Ovary (tissue), 9 donors: ENCODE results near the gene SNRPB. TPM values are rescaled to one million over a fixed set of nuclear protein-coding genes. Genes with fewer than 3 reads are reported as not detected.

ENCODE experiments used
- DNase-seq, 5 donors: peaks; one replicate each; pipeline ENCODE4 v3.0.0-alpha.2; 2019 to 2020
- H3K27ac ChIP-seq, 2 donors: fragments of 200-600 bp; one replicate each; pipeline versions ENCODE4 v1.5.1 to v1.8.0; 2019 to 2022
- H3K27me3 ChIP-seq: fragments of 200-600 bp; one replicate; pipeline ENCODE4 v1.8.0; 2022
- H3K36me3 ChIP-seq: fragments of 200-600 bp; sonication (generic); one replicate; pipeline ENCODE4 v1.5.1; 2019
- H3K4me1 ChIP-seq: one replicate; pipeline ENCODE4 v1.8.1; 2013; ENCODE audit warnings: mild to moderate bottlenecking, moderate library complexity; ENCODE audit not compliant: insufficient read depth
- H3K4me3 ChIP-seq: fragments of 200-600 bp; sonication (generic); one replicate; pipeline ENCODE4 v1.5.1; 2017
- H3K9me3 ChIP-seq, 2 donors: fragments of 200-600 bp in 1 of 2; sonication (generic) in 1 of 2; one replicate each; pipeline versions ENCODE4 v1.5.1 to v1.8.1; 2013 to 2019; ENCODE audit warnings: mild to moderate bottlenecking in 1 of 2, moderate library complexity in 1 of 2
- CTCF ChIP-seq, 3 donors: fragments of 450-650 bp in 2 of 3; fragments of 200-600 bp in 1 of 3; IDR thresholded peaks; one replicate each; pipeline versions ENCODE4 v1.5.1 to v1.8.0; 2016 to 2022; ENCODE audit warnings: antibody characterized with exemption in 3 of 3, mild to moderate bottlenecking in 1 of 3
- EP300 ChIP-seq: sonication (generic); formaldehyde crosslinking; IDR thresholded peaks from one replicate; pipeline ENCODE4 v1.6.1; 2017; ENCODE audit warnings: antibody characterized with exemption
- POLR2A ChIP-seq: fragments of 450-650 bp; IDR thresholded peaks from one replicate; pipeline ENCODE4 v1.6.1; 2017; ENCODE audit warnings: antibody characterized with exemption, mild to moderate bottlenecking, moderate library complexity
- WGBS, 3 donors: extraction: QIAGEN DNeasy Blood & Tissue Kit in 1 of 3; methylation state at CpG; one replicate each; pipeline versions ENCODE4 v1.1.5 to v1.1.7; 2013 to 2017; 5-methylcytosine and 5-hydroxymethylcytosine counted together
- intact Hi-C, 4 donors: fragments of 100-400 bp; cut with DNase I; formaldehyde crosslinking; loops; one replicate each; pipeline versions ENCODE4 v1.11.0 to v1.15.1; 2022 to 2023
- polyA plus RNA-seq, 2 donors: library from polyadenylated mRNA; stranded (reverse); fragments of 200-250 nt in 1 of 2; fragments of 350-450 nt in 1 of 2; fragmentation: Illumina TruSeq in 1 of 2; extraction: RNeasy Lipid Tissue Mini Kit (QIAGEN cat#74804) in 1 of 2; gene quantifications; one replicate each; pipeline ENCODE4 v1.2.3, GENCODE V29; 2013 to 2014
- total RNA-seq, 7 donors: library from RNA; depleted of rRNA in 2 of 7; stranded (reverse); fragments of >200 nt in 2 of 7; fragmentation: NEBNext Ultra II Directional in 3 of 7; extraction: Animal tissue kit (Norgen Biotek cat#: 25700) in 3 of 7; gene quantifications; one replicate each; pipeline versions ENCODE4 v1.1.0 to v1.2.4, GENCODE V29; 2016 to 2023
- donor health status: DM: no; HTN: no; CAD: no; lungs with moderate emphysema.
- donor health status: DM: no; HTN: no; CAD: no.
- donor health status: Bipolar disorder and iron deficiency.
- donor health status: DM: yes; HTN: yes; CAD: no.
- donor health status: DM: no; HTN: no; CAD: no.
- donor health status: DM: yes; HTN: yes; CAD: no.

SNRPB gene
- total and polyA plus RNA-seq, 9 donors: 41.6 to 170 (median 117) TPM

GRCh38 chr20:2449386-2449785, 21.2 kb downstream of the SNRPB start:
- DNase-seq: no peak
- Histone ChIP-seq H3K27ac (no peak overlapping the region), H3K27me3 (no peaks in the 10 kb centered on the region), H3K4me3 (no peak overlapping the region), H3K4me1 (no peaks in the 10 kb centered on the region), H3K36me3 (no peaks in the 10 kb centered on the region), H3K9me3 (no peaks in the 10 kb centered on the region)
- intact Hi-C loops: loop anchor here in 1 of 4 donors (5.0 kb wide), 1 partner anchor 517 kb away; no protein-coding TSS in a partner anchor
- WGBS, 3 donors: 92 to 97% (median 96%) methylated on average over 1 of the region's 1 CpG
- no peak for TF ChIP-seq EP300
- TF ChIP-seq CTCF (IDR thresholded peaks at IDR 0.05): no peak
- TF ChIP-seq POLR2A: no peak

- no peak overlapping the region for H3K4me3 ChIP-seq
- no peak overlapping the region for H3K27ac ChIP-seq
- no peak for DNase-seq
- no peaks in the 10 kb centered on the region for H3K9me3 ChIP-seq
- no peaks in the 10 kb centered on the region for H3K4me1 ChIP-seq
- intact Hi-C loops: loop anchor here in 1 of 4 donors (5.0 kb wide), 1 partner anchor 515 kb away; no protein-coding TSS in a partner anchor
- 60 to 62% (median 60%) methylated on average over 4 of the region's 4 CpGs for WGBS, 3 donors
- H3K36me3 ChIP-seq: no peaks in the 10 kb centered on the region
- H3K27me3 ChIP-seq: no peaks in the 10 kb centered on the region
- TF ChIP-seq CTCF (IDR thresholded peaks at IDR 0.05): no peak
- no peak for TF ChIP-seq POLR2A
- TF ChIP-seq EP300: no peak
These were observed 23.7 kb downstream of the SNRPB start for GRCh38 chr20:2446845-2447244.

GRCh38 chr20:2431185-2431584, 39.4 kb downstream of the SNRPB start:
- Histone ChIP-seq H3K4me3 (no peak overlapping the region), H3K9me3 (no peaks in the 10 kb centered on the region), H3K4me1 (no peaks in the 10 kb centered on the region), H3K27ac (no peak overlapping the region), H3K27me3 (no peaks in the 10 kb centered on the region), H3K36me3 (no peaks in the 10 kb centered on the region)
- DNase-seq: no peak
- intact Hi-C loops: no loop called here
- no peak for TF ChIP-seq POLR2A
- 28 to 45% (median 32%) methylated on average over 1 of the region's 1 CpG for WGBS, 3 donors

- no peaks in the 10 kb centered on the region for H3K4me1 ChIP-seq
- H3K27me3 ChIP-seq: no peaks in the 10 kb centered on the region
- H3K36me3 ChIP-seq: no peaks in the 10 kb centered on the region
- no peaks in the 10 kb centered on the region for H3K9me3 ChIP-seq
- TF ChIP-seq EP300: no peak
- TF ChIP-seq POLR2A: no peak
- no peak for TF ChIP-seq CTCF (IDR thresholded peaks at IDR 0.05)
- WGBS, 3 donors: 68 to 76% (median 72%) methylated on average over 4 of the region's 4 CpGs
- DNase-seq: no peak
- no peak overlapping the region for H3K27ac ChIP-seq
- H3K4me3 ChIP-seq: no peak overlapping the region
- intact Hi-C loops: no loop called here
These were observed 40.1 kb downstream of the SNRPB start for GRCh38 chr20:2430538-2430937.

GRCh38 chr20:2429051-2429450, 41.5 kb downstream of the SNRPB start:
- H3K27ac ChIP-seq: no peak overlapping the region
- H3K4me1 ChIP-seq: no peaks in the 10 kb centered on the region
- no peaks in the 10 kb centered on the region for H3K9me3 ChIP-seq
- TF ChIP-seq EP300: no peak
- no peak for TF ChIP-seq CTCF (IDR thresholded peaks at IDR 0.05)
- TF ChIP-seq POLR2A: no peak
- intact Hi-C loops: no loop called here
- no peaks in the 10 kb centered on the region for H3K36me3 ChIP-seq
- H3K4me3 ChIP-seq: no peak overlapping the region
- WGBS, 3 donors: 62 to 67% (median 66%) methylated on average over 6 of the region's 6 CpGs
- no peaks in the 10 kb centered on the region for H3K27me3 ChIP-seq
- DNase-seq: no peak
